Glutamatergic neuron (in vitro differentiated cells): ENCODE results near the gene PRRT2. TPM values are rescaled to one million over a fixed set of nuclear protein-coding genes. Genes with fewer than 3 reads are reported as not detected.

Source experiments
- DNase-seq: peaks from one replicate; pipeline ENCODE4 v3.0.0; 2022
- H3K27ac Mint-ChIP-seq: one replicate; pipeline ENCODE4 v1.8.0; 2020; ENCODE audit warnings: mild to moderate bottlenecking, mixed read lengths, inconsistent platforms; ENCODE audit not compliant: unreplicated experiment
- H3K27me3 Mint-ChIP-seq: one replicate; pipeline ENCODE4 v1.8.0; 2020; ENCODE audit warnings: mild to moderate bottlenecking, moderate library complexity, mixed read lengths, inconsistent platforms; ENCODE audit not compliant: unreplicated experiment
- H3K36me3 Mint-ChIP-seq: one replicate; pipeline ENCODE4 v1.8.0; 2020; ENCODE audit warnings: mild to moderate bottlenecking, mixed read lengths, inconsistent platforms; ENCODE audit not compliant: unreplicated experiment
- H3K4me1 Mint-ChIP-seq: one replicate; pipeline ENCODE4 v1.8.0; 2020; ENCODE audit warnings: mild to moderate bottlenecking, low read depth, mixed read lengths, inconsistent platforms; ENCODE audit not compliant: unreplicated experiment
- H3K4me3 Mint-ChIP-seq: one replicate; pipeline ENCODE4 v1.8.0; 2020; ENCODE audit warnings: mild to moderate bottlenecking, mixed read lengths, inconsistent platforms; ENCODE audit not compliant: unreplicated experiment
- H3K9me3 Mint-ChIP-seq: one replicate; pipeline ENCODE4 v1.8.0; 2020; ENCODE audit warnings: mild to moderate bottlenecking, moderate library complexity, mixed read lengths, inconsistent platforms; ENCODE audit not compliant: unreplicated experiment
- CTCF ChIP-seq: fragments of 200-600 bp; sonication (generic); IDR thresholded peaks from one replicate; pipeline ENCODE4 v1.5.0; 2021; ENCODE audit not compliant: partially characterized antibody, unreplicated experiment
- total RNA-seq: library from RNA; stranded (reverse); fragmentation: NEBNext Ultra II Directional; extraction: Animal tissue kit (Norgen Biotek cat#: 25700); gene quantifications from one replicate; pipeline ENCODE4 v1.2.1, GENCODE V29; 2021; ENCODE audit not compliant: unreplicated experiment

Gene PRRT2
- total RNA-seq, 1 donor from 2014 or later, result 91.0 TPM

GRCh38 chr16:29814592-29814991 lies 2.6 kb downstream of the PRRT2 start:
- H3K4me1 Mint-ChIP-seq, result peaks cover 31% of the 10 kb centered on the region
- no peak for DNase-seq
- peak overlapping the region; percentile 98 for H3K4me3 Mint-ChIP-seq
- H3K27ac Mint-ChIP-seq, result peak overlapping the region; percentile 93
- H3K27me3 Mint-ChIP-seq, result peaks cover 24% of the 10 kb centered on the region
- no peak for TF ChIP-seq CTCF
- no peaks in the 10 kb centered on the region for H3K36me3 Mint-ChIP-seq
- peaks cover 20% of the 10 kb centered on the region for H3K9me3 Mint-ChIP-seq

- TF ChIP-seq CTCF, result no peak
- peaks cover 21% of the 10 kb centered on the region for H3K9me3 Mint-ChIP-seq
- peaks cover 26% of the 10 kb centered on the region for H3K27me3 Mint-ChIP-seq
- H3K4me3 Mint-ChIP-seq, result peak overlapping the region; percentile 98
- H3K4me1 Mint-ChIP-seq, result peaks cover 34% of the 10 kb centered on the region
- no peaks in the 10 kb centered on the region for H3K36me3 Mint-ChIP-seq
- H3K27ac Mint-ChIP-seq, result peak overlapping the region; percentile 93
- DNase-seq, result no peak
Measured at GRCh38 chr16:29815032-29815721, 3.2 kb downstream of the PRRT2 start.

- H3K4me3 Mint-ChIP-seq, result peak within 1 kb of the TSS; percentile 98
Measured at GRCh38 chr16:29815793-29816693, 4.0 kb downstream of the PRRT2 start, which contains the start of gene PAGR1. TSS of gene PAGR1 (plus strand) at chr16:29816152. CDS start at chr16:29816526, 374 bp downstream.

GRCh38 chr16:29816694-29817441 lies 4.9 kb downstream of the PRRT2 start:
- peak; percentile 52 for DNase-seq
- Mint-ChIP-seq H3K9me3 (peaks cover 18% of the 10 kb centered on the region), H3K27me3 (peaks cover 23% of the 10 kb centered on the region), H3K36me3 (no peaks in the 10 kb centered on the region), H3K27ac (peak overlapping the region; percentile 59), H3K4me1 (peaks cover 40% of the 10 kb centered on the region), H3K4me3 (peak overlapping the region; percentile 98)
- no peak for TF ChIP-seq CTCF

More at GRCh38 chr16:29815793-29816693, 4.0 kb downstream of the PRRT2 start, which contains the start of gene PAGR1:
- H3K4me1 Mint-ChIP-seq, result peaks cover 38% of the 10 kb centered on the region
- peak within 1 kb of the TSS; percentile 93 for H3K27ac Mint-ChIP-seq
- peaks cover 21% of the 10 kb centered on the region for H3K9me3 Mint-ChIP-seq
- TF ChIP-seq CTCF, result peak; percentile 89
- H3K27me3 Mint-ChIP-seq, result peaks cover 24% of the 10 kb centered on the region
- H3K36me3 Mint-ChIP-seq, result no peaks in the 10 kb centered on the region
- DNase-seq, result peak; percentile 96
